ENCODE results near the gene MTHFR. TPM values are rescaled to one million over a fixed set of nuclear protein-coding genes. Genes with fewer than 3 reads are reported as not detected.

MTHFR gene
- polyA plus RNA-seq, 1 donor from 2014 or later = 21.2 TPM

GRCh38 chr1:11822091-11822490, 16.3 kb upstream of the MTHFR start:
- Histone ChIP-seq H3K4me2 (ENCODE audit: low read length) (no peak overlapping the region), H4K20me1 (ENCODE audit: insufficient read depth) (no peaks in the 10 kb centered on the region), H3K79me2 (replicated peaks; ENCODE audit: insufficient read depth, low read length) (no peaks in the 10 kb centered on the region), H3K27ac (ENCODE audit: low read length) (no peak overlapping the region), H3K4me3 (ENCODE audit: low read length) (no peak overlapping the region), H3K9me2 (ENCODE audit: insufficient read depth, low read length) (no peaks in the 10 kb centered on the region), H3K9me3 (ENCODE audit: low read length) (no peaks in the 10 kb centered on the region), H3K9ac (ENCODE audit: low read length) (no peak overlapping the region), H3F3A (ENCODE audit: insufficient read depth, low read length, poor library complexity, severe bottlenecking) (no peaks in the 10 kb centered on the region), H3K36me3 (ENCODE audit: insufficient read depth, low read length) (peaks cover 5% of the 10 kb centered on the region), H2AFZ (ENCODE audit: low read depth, low read length) (no peak overlapping the region), H3K27me3 (ENCODE audit: insufficient read depth, low read depth, low read length) (no peaks in the 10 kb centered on the region)
- no peak for TF ChIP-seq POLR2AphosphoS5 (IDR thresholded peaks at IDR 0.05)

- H3K4me2 ChIP-seq (ENCODE audit: low read length) = no peak overlapping the region
- H3F3A ChIP-seq (ENCODE audit: insufficient read depth, low read length, poor library complexity, severe bottlenecking) = no peaks in the 10 kb centered on the region
- no peaks in the 10 kb centered on the region for H4K20me1 ChIP-seq (ENCODE audit: insufficient read depth)
- peaks cover 11% of the 10 kb centered on the region for H3K36me3 ChIP-seq (ENCODE audit: insufficient read depth, low read length)
- H3K9ac ChIP-seq (ENCODE audit: low read length) = no peak overlapping the region
- H3K27me3 ChIP-seq (ENCODE audit: insufficient read depth, low read depth, low read length) = no peaks in the 10 kb centered on the region
- H3K79me2 ChIP-seq (replicated peaks; ENCODE audit: insufficient read depth, low read length) = no peaks in the 10 kb centered on the region
- H3K4me3 ChIP-seq (ENCODE audit: low read length) = no peak overlapping the region
- no peak overlapping the region for H2AFZ ChIP-seq (ENCODE audit: low read depth, low read length)
- H3K9me3 ChIP-seq (ENCODE audit: low read length) = no peaks in the 10 kb centered on the region
- H3K27ac ChIP-seq (ENCODE audit: low read length) = no peak overlapping the region
- no peak for TF ChIP-seq EP300 (conservative IDR thresholded peaks at IDR 0.05; ENCODE audit: poor library complexity, severe bottlenecking)
- TF ChIP-seq EZH2 (IDR thresholded peaks at IDR 0.05; ENCODE audit: borderline replicate concordance, insufficient read depth, low read length, poor library complexity, severe bottlenecking) = no peak
- TF ChIP-seq MXI1 (conservative IDR thresholded peaks at IDR 0.05; ENCODE audit: poor library complexity, severe bottlenecking) = no peak
- no peak for TF ChIP-seq TAF1 (IDR thresholded peaks at IDR 0.05; ENCODE audit: low read depth)
- H3K9me2 ChIP-seq (ENCODE audit: insufficient read depth, low read length) = no peaks in the 10 kb centered on the region
Observed at GRCh38 chr1:11817192-11817591, 11.4 kb upstream of the MTHFR start.

- no peaks in the 10 kb centered on the region for H4K20me1 ChIP-seq (ENCODE audit: insufficient read depth)
Observed at GRCh38 chr1:11813021-11813420, 7.3 kb upstream of the MTHFR start.

GRCh38 chr1:11807133-11807532, 1.4 kb upstream of the MTHFR start:
- Histone ChIP-seq H3K4me2 (ENCODE audit: low read length) (peak overlapping the region; percentile 99), H3K9ac (ENCODE audit: low read length) (peak overlapping the region; percentile 93), H3K27ac (ENCODE audit: low read length) (peak overlapping the region; percentile 86), H3K79me2 (replicated peaks; ENCODE audit: insufficient read depth, low read length) (peaks cover 48% of the 10 kb centered on the region), H3K27me3 (ENCODE audit: insufficient read depth, low read depth, low read length) (no peaks in the 10 kb centered on the region), H2AFZ (ENCODE audit: low read depth, low read length) (no peak overlapping the region), H3K4me3 (ENCODE audit: low read length) (peak overlapping the region; percentile 99), H3F3A (ENCODE audit: insufficient read depth, low read length, poor library complexity, severe bottlenecking) (no peaks in the 10 kb centered on the region), H3K9me3 (ENCODE audit: low read length) (no peaks in the 10 kb centered on the region), H3K36me3 (ENCODE audit: insufficient read depth, low read length) (no peaks in the 10 kb centered on the region), H3K9me2 (ENCODE audit: insufficient read depth, low read length) (no peaks in the 10 kb centered on the region), H4K20me1 (ENCODE audit: insufficient read depth) (no peaks in the 10 kb centered on the region)
- no peak for TF ChIP-seq MXI1 (conservative IDR thresholded peaks at IDR 0.05; ENCODE audit: poor library complexity, severe bottlenecking)
- TF ChIP-seq SMC3 (conservative IDR thresholded peaks at IDR 0.05; ENCODE audit: poor library complexity) = no peak
- TF ChIP-seq REST (IDR thresholded peaks at IDR 0.05; ENCODE audit: borderline replicate concordance) = no peak
- TF ChIP-seq EZH2 (IDR thresholded peaks at IDR 0.05; ENCODE audit: borderline replicate concordance, insufficient read depth, low read length, poor library complexity, severe bottlenecking) = no peak
- no peak for TF ChIP-seq RAD21 (conservative IDR thresholded peaks at IDR 0.05)
- TF ChIP-seq EP300 (conservative IDR thresholded peaks at IDR 0.05; ENCODE audit: poor library complexity, severe bottlenecking) = no peak
- no peak for TF ChIP-seq CTCF (IDR thresholded peaks at IDR 0.05; ENCODE audit: poor library complexity, severe bottlenecking)
- TF ChIP-seq TAF1 (IDR thresholded peaks at IDR 0.05; ENCODE audit: low read depth) = no peak
- TF ChIP-seq POLR2AphosphoS5 (IDR thresholded peaks at IDR 0.05) = no peak

More at GRCh38 chr1:11813021-11813420, 7.3 kb upstream of the MTHFR start:
- Histone ChIP-seq H3K9me2 (ENCODE audit: insufficient read depth, low read length) (no peaks in the 10 kb centered on the region), H3K9ac (ENCODE audit: low read length) (no peak overlapping the region), H3K4me3 (ENCODE audit: low read length) (no peak overlapping the region), H3K4me2 (ENCODE audit: low read length) (no peak overlapping the region), H3K27ac (ENCODE audit: low read length) (no peak overlapping the region), H3K27me3 (ENCODE audit: insufficient read depth, low read depth, low read length) (no peaks in the 10 kb centered on the region), H3K79me2 (replicated peaks; ENCODE audit: insufficient read depth, low read length) (peaks cover 23% of the 10 kb centered on the region), H3F3A (ENCODE audit: insufficient read depth, low read length, poor library complexity, severe bottlenecking) (no peaks in the 10 kb centered on the region), H2AFZ (ENCODE audit: low read depth, low read length) (no peak overlapping the region), H3K9me3 (ENCODE audit: low read length) (no peaks in the 10 kb centered on the region), H3K36me3 (ENCODE audit: insufficient read depth, low read length) (peaks cover 7% of the 10 kb centered on the region)
- TF ChIP-seq POLR2AphosphoS5 (IDR thresholded peaks at IDR 0.05) (no peak), TAF1 (IDR thresholded peaks at IDR 0.05; ENCODE audit: low read depth) (no peak)

All from neural cell (in vitro differentiated cells).